CD14-positive monocyte (primary cell): ENCODE results near the gene NBEA. TPM values are rescaled to one million over a fixed set of nuclear protein-coding genes. Genes with fewer than 3 reads are reported as not detected.

Experiments used
- DNase-seq, 3 donors: peaks; one replicate each; pipeline ENCODE4 v3.0.0-alpha.2; 2011 to 2022
- H2AFZ ChIP-seq: 2 replicates; pipeline ENCODE4 v1.6.0; 2012; ENCODE audit warnings: mild to moderate bottlenecking, low read depth, low read length, inconsistent platforms; ENCODE audit not compliant: insufficient read depth, poor library complexity, severe bottlenecking
- H3K27ac ChIP-seq, 2 donors: 1 replicate in 1 of 2; 2 replicates in 1 of 2; pipeline ENCODE4 v1.5.1; 2012 to 2013; ENCODE audit warnings: low read length in 2 of 2, control low read depth in 1 of 2, inconsistent platforms in 1 of 2, low read depth in 1 of 2, mild to moderate bottlenecking in 1 of 2
- H3K27me3 ChIP-seq, 2 donors: one replicate each; pipeline versions ENCODE4 v1.6.0 to v1.6.1; 2011 to 2013; ENCODE audit warnings: low read length in 2 of 2; ENCODE audit not compliant: control insufficient read depth in 2 of 2, insufficient read depth in 2 of 2
- H3K36me3 ChIP-seq, 2 donors: replicated peaks in 1 of 2; 1 replicate in 1 of 2; 2 replicates in 1 of 2; pipeline versions ENCODE4 v1.5.1 to v1.6.1; 2012 to 2013; ENCODE audit warnings: low read length in 2 of 2, control low read depth in 1 of 2, inconsistent platforms in 1 of 2, mild to moderate bottlenecking in 1 of 2; ENCODE audit not compliant: insufficient read depth in 2 of 2, control insufficient read depth in 1 of 2
- H3K4me1 ChIP-seq, 2 donors: 1 replicate in 1 of 2; 2 replicates in 1 of 2; pipeline versions ENCODE4 v1.5.1 to v1.6.1; 2012 to 2013; ENCODE audit warnings: low read length in 2 of 2, control low read depth in 1 of 2, inconsistent platforms in 1 of 2, mild to moderate bottlenecking in 1 of 2, moderate library complexity in 1 of 2; ENCODE audit not compliant: insufficient read depth in 2 of 2, control insufficient read depth in 1 of 2
- H3K4me2 ChIP-seq: replicated peaks from 2 replicates; pipeline ENCODE3; 2012; ENCODE audit warnings: low read length, moderate library complexity, mild to moderate bottlenecking; ENCODE audit not compliant: poor library complexity, severe bottlenecking; ENCODE audit errors: extremely low read depth
- H3K4me3 ChIP-seq, 3 experiments: fragments of 200-600 bp in 1 of 3; sonication (generic) in 1 of 3; replicated peaks in 1 of 3; 1 replicate in 2 of 3; 2 replicates in 1 of 3; pipeline ENCODE4 v1.5.1; 2011 to 2013; ENCODE audit warnings: low read length in 3 of 3, mild to moderate bottlenecking in 3 of 3, control low read depth in 2 of 3, low read depth in 2 of 3, inconsistent platforms in 1 of 3, moderate library complexity in 1 of 3
- H3K79me2 ChIP-seq: 2 replicates; pipeline ENCODE4 v1.6.0; 2012; ENCODE audit warnings: mild to moderate bottlenecking, control low read depth, inconsistent platforms, low read length, moderate library complexity; ENCODE audit not compliant: insufficient read depth
- H3K9ac ChIP-seq: 2 replicates; pipeline ENCODE4 v1.6.0; 2017; ENCODE audit warnings: low read length, mild to moderate bottlenecking; ENCODE audit not compliant: insufficient read depth, poor library complexity, severe bottlenecking
- H3K9me3 ChIP-seq, 2 donors: replicated peaks in 1 of 2; 1 replicate in 1 of 2; 2 replicates in 1 of 2; pipeline versions ENCODE4 v1.5.1 to v1.6.1; 2012 to 2013; ENCODE audit warnings: low read length in 2 of 2, control low read depth in 1 of 2; ENCODE audit not compliant: control insufficient read depth in 1 of 2, insufficient read depth in 1 of 2
- H4K20me1 ChIP-seq: 2 replicates; pipeline ENCODE4 v1.6.0; 2012; ENCODE audit warnings: mild to moderate bottlenecking, low read length, control low read depth, moderate library complexity; ENCODE audit not compliant: insufficient read depth
- H3K27ac Mint-ChIP-seq, 7 donors: one replicate each; pipeline ENCODE4 v1.8.0; 2020; ENCODE audit warnings: mild to moderate bottlenecking in 7 of 7, mixed read lengths in 7 of 7, moderate library complexity in 6 of 7, inconsistent platforms in 2 of 7
- H3K27me3 Mint-ChIP-seq, 3 donors: one replicate each; pipeline ENCODE4 v1.8.0; 2021 to 2022; ENCODE audit warnings: low read depth in 3 of 3, mild to moderate bottlenecking in 3 of 3, mixed read lengths in 3 of 3, moderate library complexity in 3 of 3, inconsistent platforms in 1 of 3
- H3K36me3 Mint-ChIP-seq, 2 donors: one replicate each; pipeline ENCODE4 v1.8.0; 2020; ENCODE audit warnings: mixed read lengths in 2 of 2, inconsistent platforms in 1 of 2, mild to moderate bottlenecking in 1 of 2
- H3K4me1 Mint-ChIP-seq: one replicate; pipeline ENCODE4 v1.8.0; 2020; ENCODE audit warnings: mild to moderate bottlenecking, mixed read lengths
- H3K4me3 Mint-ChIP-seq, 2 donors: one replicate each; pipeline ENCODE4 v1.8.0; 2020; ENCODE audit warnings: mild to moderate bottlenecking in 2 of 2, mixed read lengths in 2 of 2, moderate library complexity in 1 of 2
- H3K9me3 Mint-ChIP-seq, 7 donors: one replicate each; pipeline ENCODE4 v1.8.0; 2020 to 2022; ENCODE audit warnings: mixed read lengths in 7 of 7, mild to moderate bottlenecking in 6 of 7, moderate library complexity in 6 of 7, inconsistent platforms in 2 of 7
- WGBS: methylation state at CpG from one replicate; pipeline ENCODE4 v1.1.5; 2013; ENCODE audit warnings: missing lambda C conversion rate; ENCODE audit not compliant: insufficient coverage; 5-methylcytosine and 5-hydroxymethylcytosine counted together
- intact Hi-C, 2 donors: fragments of 100-400 bp; cut with micrococcal nuclease; formaldehyde crosslinking; loops; one replicate each; pipeline versions ENCODE4 v1.15.0 to v1.15.1; 2023
- polyA plus RNA-seq, 3 donors: library from polyadenylated mRNA; depleted of rRNA in 1 of 3; unstranded in 2 of 3; stranded (reverse) in 1 of 3; fragments of 300-500 nt in 2 of 3; fragments of >200 nt in 1 of 3; fragmentation: Illumina TruSeq in 2 of 3; gene quantifications; 1 replicate in 2 of 3; 2 replicates in 1 of 3; pipeline ENCODE4 v1.2.3, GENCODE V29; 2012 to 2021
- TF ChIP-seq, protein P1 (sequence below): fragments of 200-600 bp; IDR thresholded peaks from one replicate; pipeline ENCODE4 v1.8.0; 2022; ENCODE audit warnings: antibody characterized with exemption, mild to moderate bottlenecking

Gene NBEA
- polyA plus RNA-seq, 3 donors: 0.03 to 0.23 (median 0.08) TPM

DNA sequence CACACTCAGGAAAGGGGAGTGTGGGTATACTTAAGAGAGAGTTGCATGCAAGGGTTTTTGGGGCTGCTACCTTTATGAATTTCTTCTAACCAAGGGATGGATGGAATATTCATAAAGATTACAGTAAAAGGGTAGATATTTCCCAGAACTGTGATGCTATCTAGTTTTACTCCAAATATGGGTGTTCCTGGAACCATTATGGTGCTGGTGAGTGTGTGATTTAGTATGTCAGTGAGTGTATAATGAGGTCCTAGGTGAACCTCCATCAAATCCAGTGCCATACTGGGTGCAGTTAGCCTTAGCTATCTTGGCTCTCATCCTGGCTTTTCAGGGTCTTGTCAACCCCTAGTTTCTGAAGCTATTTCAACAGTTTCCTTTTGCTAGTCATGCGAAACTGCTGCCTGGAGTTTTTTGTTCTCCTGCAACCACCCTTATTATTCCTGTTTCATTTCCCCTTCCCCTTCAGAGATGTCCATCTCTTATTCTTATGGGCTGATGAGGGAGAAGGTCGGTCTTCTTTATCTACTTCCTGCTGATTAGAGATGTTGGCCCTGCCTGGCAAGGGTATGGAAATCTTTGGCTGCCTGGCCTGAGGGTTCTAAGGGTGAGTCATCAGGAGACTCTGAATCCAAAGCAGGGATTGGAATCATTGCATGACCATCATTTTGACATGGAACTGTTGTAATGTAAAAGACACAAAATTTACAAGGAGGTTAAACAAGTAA is 202.3 kb downstream of the NBEA start:
- Mint-ChIP-seq H3K27me3 (no peaks in the 10 kb centered on the region), H3K27ac (peak overlapping the region; percentile 20 to 81 (median 61)), H3K4me1 (peaks cover 29% of the 10 kb centered on the region), H3K36me3 (no peaks in the 10 kb centered on the region), H3K9me3 (peaks cover 0 to 4% (median 2%) of the 10 kb centered on the region in 7 donors), H3K4me3 (peak overlapping the region in 1 of 2 donors; percentile 23)
- intact Hi-C loops: no loop called here
- Histone ChIP-seq H3K27ac (peak overlapping the region in 1 of 2 donors; percentile 36), H4K20me1 (no peaks in the 10 kb centered on the region), H3K27me3 (no peaks in the 10 kb centered on the region), H3K4me2 (peak overlapping the region; percentile 15), H3K9me3 (no peaks in the 10 kb centered on the region), H3K36me3 (no peaks in the 10 kb centered on the region), H3K4me1 (peaks cover 27 to 36% of the 10 kb centered on the region in 2 donors), H3K9ac (no peak overlapping the region), H2AFZ (no peak overlapping the region), H3K79me2 (no peaks in the 10 kb centered on the region), H3K4me3 (no peak overlapping the region)
- WGBS: 0% methylated on average over 1 of the region's 2 CpGs
- TF ChIP-seq, protein P1, sequence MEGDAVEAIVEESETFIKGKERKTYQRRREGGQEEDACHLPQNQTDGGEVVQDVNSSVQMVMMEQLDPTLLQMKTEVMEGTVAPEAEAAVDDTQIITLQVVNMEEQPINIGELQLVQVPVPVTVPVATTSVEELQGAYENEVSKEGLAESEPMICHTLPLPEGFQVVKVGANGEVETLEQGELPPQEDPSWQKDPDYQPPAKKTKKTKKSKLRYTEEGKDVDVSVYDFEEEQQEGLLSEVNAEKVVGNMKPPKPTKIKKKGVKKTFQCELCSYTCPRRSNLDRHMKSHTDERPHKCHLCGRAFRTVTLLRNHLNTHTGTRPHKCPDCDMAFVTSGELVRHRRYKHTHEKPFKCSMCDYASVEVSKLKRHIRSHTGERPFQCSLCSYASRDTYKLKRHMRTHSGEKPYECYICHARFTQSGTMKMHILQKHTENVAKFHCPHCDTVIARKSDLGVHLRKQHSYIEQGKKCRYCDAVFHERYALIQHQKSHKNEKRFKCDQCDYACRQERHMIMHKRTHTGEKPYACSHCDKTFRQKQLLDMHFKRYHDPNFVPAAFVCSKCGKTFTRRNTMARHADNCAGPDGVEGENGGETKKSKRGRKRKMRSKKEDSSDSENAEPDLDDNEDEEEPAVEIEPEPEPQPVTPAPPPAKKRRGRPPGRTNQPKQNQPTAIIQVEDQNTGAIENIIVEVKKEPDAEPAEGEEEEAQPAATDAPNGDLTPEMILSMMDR: no peak
- peak in 2 of 3 donors; percentile 12 to 51 for DNase-seq

DNA sequence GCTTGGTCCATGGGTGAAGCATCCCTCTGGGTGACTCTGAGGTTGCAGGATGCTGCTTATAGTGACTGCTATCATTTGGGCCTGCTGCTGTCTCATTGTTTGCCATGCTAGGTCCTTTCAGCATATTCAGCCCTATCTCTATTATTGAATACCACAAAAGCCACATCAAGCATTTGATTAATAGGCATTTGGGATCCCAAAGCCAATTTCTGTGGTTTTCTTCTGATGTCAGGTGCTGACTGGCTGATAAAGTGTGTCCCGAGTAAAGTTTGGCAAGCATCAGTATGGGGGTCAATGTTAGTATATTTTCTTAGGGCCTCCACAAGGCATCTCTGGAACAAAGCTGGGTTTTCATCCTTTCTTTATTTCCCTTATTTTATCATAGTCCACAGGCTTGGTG is 204.6 kb downstream of the NBEA start:
- Histone ChIP-seq H3K9ac (no peak overlapping the region), H3K36me3 (no peaks in the 10 kb centered on the region), H3K27me3 (no peaks in the 10 kb centered on the region), H3K79me2 (no peaks in the 10 kb centered on the region), H3K4me3 (no peak overlapping the region), H3K4me2 (no peak overlapping the region), H3K9me3 (no peaks in the 10 kb centered on the region), H3K27ac (no peak overlapping the region), H3K4me1 (peaks cover 15 to 24% of the 10 kb centered on the region in 2 donors), H4K20me1 (no peaks in the 10 kb centered on the region), H2AFZ (no peak overlapping the region)
- Mint-ChIP-seq H3K4me3 (no peak overlapping the region), H3K27ac (no peak overlapping the region), H3K9me3 (peaks cover 0 to 4% (median 2%) of the 10 kb centered on the region in 7 donors), H3K36me3 (no peaks in the 10 kb centered on the region), H3K4me1 (peaks cover 15% of the 10 kb centered on the region), H3K27me3 (no peaks in the 10 kb centered on the region)
- no peak for DNase-seq
- TF ChIP-seq, protein P1: no peak
- WGBS: no CpG with 5 or more reads among the region's 1 CpG
- intact Hi-C loops: no loop called here
